Right ventricle myocardium inferior (tissue), 1 donor: ENCODE results near the gene RALGPS2. TPM values are rescaled to one million over a fixed set of nuclear protein-coding genes. Genes with fewer than 3 reads are reported as not detected.
"Not testable (repeated sequence)": the region's sequence is repeated elsewhere in the genome, so short reads cannot be mapped to it uniquely, and the experiment has no call there.

Experiments used
- ATAC-seq: fragments of 200-7000 bp; cut with Tn5 transposase; one replicate; pipeline ENCODE4 v1.9.1; 2020; ENCODE audit warnings: mild to moderate bottlenecking, moderate library complexity
- DNase-seq: peaks from one replicate; pipeline ENCODE4 v3.0.0; 2021; ENCODE audit errors: missing footprints
- intact Hi-C: fragments of 100-400 bp; cut with DNase I; formaldehyde crosslinking; loops from one replicate; pipeline ENCODE4 v1.11.0; 2022
- total RNA-seq: library from RNA; stranded (reverse); fragmentation: NEBNext Ultra II Directional; extraction: Animal tissue kit (Norgen Biotek cat#: 25700); gene quantifications from one replicate; pipeline ENCODE4 v1.2.1, GENCODE V29; 2021
- donor health status: DM: no; HTN: yes; CAD: no; lungs with severe emphysema.

The RALGPS2 gene
- total RNA-seq, 1 donor from 2014 or later: 14.4 TPM

DNA sequence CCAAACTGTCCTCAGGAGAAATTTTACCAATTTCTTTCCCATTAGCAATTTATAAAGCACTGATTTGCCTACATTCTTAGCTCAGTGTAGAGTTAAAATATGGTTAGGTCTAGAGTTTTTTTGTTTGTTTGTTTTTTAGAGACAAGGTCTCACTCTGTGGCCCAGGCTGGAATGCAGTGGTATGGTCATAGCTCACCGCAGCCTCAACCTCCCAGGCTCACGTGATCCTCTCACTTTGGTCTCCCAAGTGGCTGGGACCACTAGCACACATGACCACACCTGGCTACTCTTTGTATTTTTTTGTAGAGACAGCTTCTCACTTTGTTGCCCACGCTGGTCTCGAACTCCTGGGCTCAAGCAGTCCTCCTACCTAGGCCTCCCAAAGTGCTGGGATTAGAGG lies 10.6 kb upstream of the RALGPS2 start:
- intact Hi-C loops: no loop called here
- ATAC-seq (no peak), DNase-seq (no peak)

DNA sequence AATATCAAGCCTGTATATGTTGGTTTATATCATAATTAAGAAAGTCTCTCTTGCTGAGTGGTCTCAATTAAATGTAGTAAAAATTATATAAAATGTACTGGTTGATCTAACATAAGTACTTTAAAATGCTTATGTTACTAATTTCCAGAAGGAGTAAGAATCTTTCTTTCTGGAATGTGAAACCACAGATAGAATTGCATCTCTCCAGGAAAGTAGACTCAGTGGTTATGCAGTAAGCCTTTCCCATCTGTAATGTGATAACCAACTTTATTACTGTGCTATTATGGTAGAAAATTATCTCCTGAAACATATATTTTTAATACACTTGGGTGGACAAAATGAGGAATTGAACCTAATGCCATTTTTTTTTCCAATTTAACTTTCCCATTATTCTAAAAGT lies 8.9 kb upstream of the RALGPS2 start:
- no peak for DNase-seq
- intact Hi-C loops: no loop called here
- ATAC-seq: no peak

DNA sequence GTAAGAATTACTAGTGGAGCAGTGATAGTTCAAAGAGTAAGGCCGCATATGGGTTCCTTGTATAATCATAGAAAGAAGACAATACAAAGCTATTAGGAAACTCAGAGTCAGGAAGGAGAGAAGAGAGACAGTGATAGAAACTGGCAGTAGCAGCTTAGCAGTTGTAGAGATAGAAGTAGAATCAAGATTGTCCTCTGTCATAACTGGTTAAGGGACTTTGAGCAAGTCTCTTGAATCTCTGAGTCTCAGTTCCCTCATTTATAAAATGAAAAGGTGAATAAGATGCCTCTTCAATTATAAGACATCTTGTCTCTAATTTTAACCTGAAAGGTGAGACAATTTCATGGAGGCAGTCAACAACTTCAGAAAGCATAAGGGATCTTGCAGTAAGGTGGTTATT lies 6.5 kb upstream of the RALGPS2 start:
- intact Hi-C loops: no loop called here
- ATAC-seq: no peak

DNA sequence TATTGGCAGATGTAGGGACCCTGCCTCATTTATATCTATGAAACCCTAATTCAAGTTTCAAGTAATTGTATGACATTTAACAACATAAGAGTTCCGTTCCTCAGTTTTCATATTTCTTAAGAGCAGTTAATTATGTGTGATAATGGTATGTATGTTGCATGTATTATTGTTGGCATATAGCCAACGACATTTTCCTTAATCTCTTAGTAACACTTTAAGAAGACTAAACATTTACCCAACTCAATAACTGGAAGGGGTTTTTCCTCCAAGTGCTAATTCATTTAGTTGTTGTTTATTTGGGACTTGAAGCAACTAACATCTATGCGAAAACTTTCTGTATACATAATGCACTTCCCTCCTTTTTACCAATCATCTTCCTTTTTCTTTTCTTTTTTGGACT lies 1.5 kb upstream of the RALGPS2 start:
- no peak for ATAC-seq
- intact Hi-C loops: loop anchor here (10.0 kb wide), 1 partner anchor 179 kb away; no protein-coding TSS in a partner anchor
- no peak for DNase-seq

More for the DNA sequence above, 6.5 kb upstream of the RALGPS2 start:
- no peak for DNase-seq

DNA sequence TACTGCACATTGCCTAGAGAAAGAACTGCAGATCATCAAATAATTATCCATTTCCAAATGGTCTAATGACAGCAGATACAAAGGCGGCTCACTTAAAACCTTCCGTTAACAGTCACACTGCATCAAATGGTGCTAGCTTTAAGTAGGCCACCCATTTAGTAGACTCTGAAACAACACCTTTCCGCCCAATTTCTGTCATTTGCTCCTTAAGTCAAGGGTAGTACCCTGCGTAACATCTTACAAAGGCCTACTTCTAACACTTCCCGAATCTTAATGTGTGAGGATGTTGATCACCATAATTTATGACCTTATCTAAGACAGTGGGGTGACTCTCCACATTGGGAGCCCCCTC lies 692 bp upstream of the RALGPS2 start:
- no peak for DNase-seq
- intact Hi-C loops: loop anchor here (10.0 kb wide), 1 partner anchor 180 kb away; no protein-coding TSS in a partner anchor
- ATAC-seq: no peak

DNA sequence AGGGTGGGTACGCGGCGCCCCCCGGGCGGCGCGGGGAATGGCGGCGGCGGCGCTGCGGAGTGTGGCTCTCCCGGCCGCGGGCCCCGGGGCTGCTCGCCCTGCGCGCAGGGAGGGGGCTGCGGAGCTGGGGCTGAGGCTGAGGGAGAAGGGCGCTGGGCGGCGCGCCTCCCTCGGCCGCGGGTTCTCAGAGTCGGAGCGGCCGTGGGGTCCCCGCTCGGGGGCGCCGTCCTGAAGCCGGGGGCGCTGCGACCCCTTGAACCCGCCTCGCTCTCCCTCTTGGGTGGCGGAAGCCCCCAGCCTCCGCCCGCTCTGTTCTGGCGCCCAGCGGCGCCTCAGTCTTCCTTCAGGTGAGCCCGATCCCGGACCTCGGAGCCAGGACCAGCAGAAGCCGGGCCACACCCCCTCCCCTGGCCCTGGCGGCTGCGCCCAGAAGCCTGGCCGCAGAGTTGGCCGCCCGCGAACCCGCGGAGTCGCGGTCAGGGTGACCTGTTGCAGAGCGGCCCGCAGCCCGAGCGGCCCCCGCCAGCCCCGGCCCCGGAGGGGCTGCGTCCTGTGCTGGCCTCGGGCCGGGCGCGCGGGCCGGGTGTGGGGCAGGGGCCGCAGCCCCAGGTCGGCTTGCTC lies 532 bp downstream of the RALGPS2 start:
- intact Hi-C loops: loop anchor here (10.0 kb wide), 1 partner anchor 181 kb away; no protein-coding TSS in a partner anchor
- DNase-seq (peak; percentile 71), ATAC-seq (peak; percentile 53)

DNA sequence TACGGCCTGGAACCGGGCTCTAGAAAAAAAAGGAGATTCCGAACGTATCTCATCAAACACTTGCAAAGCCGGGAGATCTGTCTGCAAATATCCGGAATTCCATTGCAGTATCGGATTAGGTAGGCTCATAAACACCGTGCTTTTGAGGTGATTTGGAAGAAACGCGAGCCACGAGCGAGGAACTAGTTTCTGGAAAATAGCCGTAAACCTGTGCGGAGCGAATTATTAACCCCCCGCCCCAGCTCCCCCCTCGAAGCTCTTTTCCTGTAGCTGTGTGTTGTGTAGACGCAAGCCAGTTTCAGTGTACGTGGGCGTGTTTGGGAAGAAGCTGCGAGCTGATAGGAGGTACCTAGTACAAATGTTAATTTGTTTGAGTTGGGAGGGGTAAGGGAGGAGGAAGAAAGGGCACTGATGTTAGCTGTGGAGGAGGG lies 1.1 kb downstream of the RALGPS2 start:
- intact Hi-C loops: loop anchor here (10.0 kb wide), 1 partner anchor 181 kb away; no protein-coding TSS in a partner anchor
- ATAC-seq (peak; percentile 82), DNase-seq (peak; percentile 82)

DNA sequence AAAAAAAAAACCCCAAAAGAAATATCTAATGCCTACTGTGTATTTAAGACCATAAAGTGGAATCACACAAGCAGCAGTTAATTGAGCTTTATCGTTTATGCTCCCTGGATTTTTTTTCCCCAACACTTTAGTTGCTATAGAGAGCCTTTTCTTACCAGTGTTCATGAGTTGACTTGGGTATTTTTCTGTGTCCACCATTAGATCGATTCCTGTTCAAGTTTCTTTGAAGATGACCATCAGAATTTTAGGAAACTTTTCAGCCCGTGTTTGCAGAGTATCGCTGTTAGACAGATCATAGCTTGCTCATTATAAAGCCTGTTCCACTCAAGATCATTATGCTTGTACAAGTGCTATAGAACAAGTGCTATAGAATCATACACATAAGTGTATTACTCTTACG lies 1.5 kb downstream of the RALGPS2 start:
- ATAC-seq (no peak), DNase-seq (no peak)
- intact Hi-C loops: loop anchor here (10.0 kb wide), 1 partner anchor 182 kb away; no protein-coding TSS in a partner anchor

DNA sequence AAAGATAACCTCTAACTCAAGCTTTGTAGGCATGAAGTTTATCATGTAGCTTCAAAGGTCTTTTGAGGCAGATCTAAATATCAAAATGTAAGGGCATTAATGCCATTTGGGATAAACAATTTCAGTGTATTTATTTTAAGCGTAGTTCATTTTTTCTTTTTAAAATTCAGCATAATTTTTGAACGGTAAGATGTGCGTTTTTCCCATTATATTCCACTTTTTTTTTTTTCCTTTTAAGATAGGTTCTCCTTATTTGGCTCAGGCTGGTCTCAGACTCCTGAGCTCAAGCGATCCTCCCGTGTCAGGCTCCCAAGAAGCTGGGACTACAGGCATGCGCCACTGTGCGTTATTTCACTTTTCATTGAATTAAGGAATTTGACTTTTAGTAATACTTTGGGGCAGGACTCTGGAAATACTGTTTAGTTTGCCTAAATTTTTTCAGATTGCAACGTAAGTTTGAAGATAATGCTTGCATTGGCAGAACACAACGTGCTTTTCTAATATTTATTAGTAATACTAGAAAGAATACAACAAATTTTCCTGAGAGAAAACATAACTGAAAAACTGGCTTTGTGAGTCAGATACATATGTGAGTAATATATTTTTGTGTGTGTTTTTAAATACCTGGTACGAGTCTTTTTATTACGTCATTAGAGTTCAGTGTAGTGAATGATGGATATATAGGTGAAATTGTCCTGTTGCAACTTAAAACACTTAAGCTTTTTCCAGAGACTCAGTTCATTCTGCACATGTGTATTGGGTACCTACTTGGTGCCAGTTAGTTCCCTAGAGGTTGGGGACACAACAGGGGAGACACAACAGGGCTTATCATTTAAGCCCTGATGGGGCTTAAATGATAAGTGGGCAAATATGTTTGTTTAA lies 2.2 kb downstream of the RALGPS2 start:
- no peak for DNase-seq
- intact Hi-C loops: loop anchor here (10.0 kb wide), 1 partner anchor 182 kb away; no protein-coding TSS in a partner anchor
- no peak for ATAC-seq

DNA sequence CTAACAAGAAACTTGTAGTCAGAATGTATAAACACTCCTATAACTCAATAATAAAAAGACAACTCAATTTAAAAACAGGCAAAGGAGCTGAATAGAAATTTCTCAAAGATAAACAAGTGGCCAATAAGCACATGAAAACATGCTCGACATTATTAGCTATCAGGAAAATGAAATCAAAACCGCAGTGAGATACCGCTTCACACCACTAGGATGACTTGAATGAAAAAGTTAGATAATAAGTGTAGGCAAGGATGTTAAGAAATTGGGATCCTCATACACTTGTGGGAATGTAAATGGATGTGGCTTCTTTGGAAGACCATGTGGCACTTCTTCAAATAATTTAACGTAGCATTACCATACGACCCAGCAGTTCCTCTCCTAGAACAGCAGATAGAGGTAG lies 8.9 kb downstream of the RALGPS2 start:
- DNase-seq (no peak), ATAC-seq (no peak)
- intact Hi-C loops: no loop called here

DNA sequence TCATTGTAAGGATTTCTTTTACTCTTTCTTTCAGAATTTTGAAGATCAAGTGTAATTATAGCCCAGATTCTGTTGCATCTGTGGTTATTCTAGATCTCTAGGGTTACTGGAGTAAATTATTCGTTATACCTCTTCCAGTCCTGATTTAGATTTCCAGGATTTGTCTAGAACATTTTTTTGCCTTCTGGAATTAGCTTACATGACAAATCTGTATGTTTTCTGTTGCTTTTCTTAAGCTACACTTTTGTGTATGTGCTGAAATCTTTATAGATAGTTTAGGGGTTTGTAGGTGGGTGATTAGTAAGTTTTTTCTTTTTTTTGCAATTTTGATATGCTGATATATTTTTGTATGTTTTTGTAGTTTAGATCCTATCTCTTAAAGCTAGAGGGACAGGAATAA lies 13.7 kb downstream of the RALGPS2 start:
- DNase-seq (no peak), ATAC-seq (no peak)
- intact Hi-C loops: no loop called here

DNA sequence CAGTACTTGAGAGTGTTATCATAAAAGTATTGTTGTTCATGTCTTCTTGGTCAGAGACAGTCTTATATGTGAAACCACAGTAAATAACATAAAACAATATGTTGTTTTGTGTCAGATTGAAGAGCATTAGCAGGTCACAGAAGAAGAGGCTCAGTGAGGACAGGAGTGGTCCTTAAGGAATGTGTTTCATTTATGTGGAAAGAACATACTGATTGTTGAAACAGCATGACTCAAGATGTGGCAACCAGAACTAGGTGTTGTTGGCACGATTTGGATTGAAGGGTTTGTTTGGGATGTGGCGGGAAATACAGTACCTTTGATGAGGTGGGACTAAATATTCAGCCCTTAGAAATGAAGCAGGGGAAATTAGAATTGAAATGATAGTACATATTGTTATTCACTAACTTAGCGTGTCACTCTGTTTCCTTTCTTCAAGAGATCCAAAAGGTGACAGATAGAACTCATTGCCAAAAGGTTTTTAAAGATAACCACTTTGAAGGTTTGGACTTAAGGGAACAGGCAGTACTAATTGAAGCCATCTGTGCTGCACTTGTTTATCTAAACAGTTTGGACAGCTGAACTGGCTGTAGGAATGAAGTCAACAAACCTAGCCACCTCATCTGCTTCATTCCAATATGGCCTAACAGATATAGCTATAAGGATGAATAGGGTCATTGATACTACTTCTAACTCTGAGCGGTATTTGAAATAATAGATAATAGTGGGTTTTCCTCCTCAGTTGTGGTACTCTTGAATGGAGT lies 14.4 kb downstream of the RALGPS2 start:
- DNase-seq (no peak), ATAC-seq (peak; percentile 39)
- intact Hi-C loops: no loop called here

DNA sequence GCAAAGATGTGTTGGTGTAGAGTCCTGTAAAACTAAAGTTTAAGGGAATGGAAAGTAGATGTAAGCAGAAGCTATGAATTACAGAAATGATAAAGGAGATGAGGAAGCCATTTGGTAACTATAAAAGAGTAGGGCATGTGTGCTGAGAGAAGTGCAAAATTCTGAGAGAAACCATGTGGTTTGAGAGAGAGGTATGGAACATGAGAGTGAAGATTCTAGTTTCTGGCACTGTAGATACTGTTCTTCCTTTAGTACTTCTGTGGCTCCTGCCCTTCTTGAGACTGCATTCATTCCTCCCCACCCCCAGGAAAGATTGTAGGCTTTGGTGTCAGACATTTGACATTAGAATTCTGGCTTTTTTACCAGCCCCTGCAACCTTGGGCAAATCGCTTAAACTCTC lies 15.4 kb downstream of the RALGPS2 start:
- DNase-seq: no peak
- intact Hi-C loops: no loop called here
- no peak for ATAC-seq

DNA sequence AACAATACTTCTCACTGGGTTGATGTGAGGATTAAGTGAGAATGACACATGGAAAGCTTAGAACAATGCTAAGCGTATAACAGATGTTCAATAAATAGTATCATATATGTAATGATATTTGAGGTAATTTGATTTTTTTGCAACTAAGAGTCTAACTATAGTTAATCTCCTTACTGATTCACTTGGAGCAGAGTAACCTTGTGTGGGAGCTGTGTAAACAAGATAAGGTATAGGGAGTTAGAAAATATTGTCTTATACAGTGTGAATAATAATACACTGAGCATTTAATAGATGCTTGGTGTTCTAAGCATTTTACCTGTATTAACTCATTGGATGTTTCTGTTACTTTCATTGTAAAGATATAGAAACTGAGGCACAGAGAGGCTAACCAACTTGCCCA lies 15.9 kb downstream of the RALGPS2 start:
- intact Hi-C loops: no loop called here

DNA sequence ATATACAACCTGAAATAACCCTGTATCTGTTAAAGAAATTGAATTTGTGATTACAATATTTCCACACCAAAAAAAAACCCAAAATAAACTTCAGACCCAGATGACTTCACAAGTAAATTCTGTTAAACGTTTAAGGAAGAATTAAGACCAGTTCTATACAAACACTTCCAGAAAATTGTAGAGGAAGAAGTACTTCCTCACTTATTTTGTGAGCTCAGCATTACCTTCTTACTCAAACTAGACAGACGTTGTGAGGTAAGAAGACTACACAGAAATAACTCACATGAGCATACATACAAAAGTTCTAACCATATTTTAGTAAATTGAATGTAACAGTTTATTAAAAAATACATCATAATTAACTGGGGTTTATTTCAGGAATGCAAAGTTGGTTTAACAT lies 18.8 kb downstream of the RALGPS2 start:
- ATAC-seq (no peak), DNase-seq (no peak)
- intact Hi-C loops: no loop called here

More for the DNA sequence above, 15.9 kb downstream of the RALGPS2 start:
- DNase-seq (no peak), ATAC-seq (no peak)

DNA sequence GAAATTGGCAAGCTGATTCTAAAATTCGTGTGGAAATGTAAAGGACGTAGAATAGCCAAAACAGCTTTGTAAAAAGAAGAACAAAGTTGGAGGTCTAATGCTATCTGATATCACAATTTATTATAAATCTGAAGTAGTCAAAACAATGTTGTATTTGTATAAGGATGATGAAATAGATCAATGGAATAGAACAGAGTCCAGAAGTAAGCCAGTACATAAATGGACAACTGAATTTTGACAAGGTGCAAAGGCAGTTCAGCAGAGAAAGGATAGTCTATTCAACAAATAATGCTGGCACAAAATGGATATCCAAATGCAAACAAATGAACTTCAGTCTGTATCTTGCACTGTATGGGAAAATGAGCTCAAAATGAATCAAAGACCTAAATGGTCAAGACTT lies 20.2 kb downstream of the RALGPS2 start:
- intact Hi-C loops: no loop called here
- ATAC-seq (no peak), DNase-seq (no peak)

DNA sequence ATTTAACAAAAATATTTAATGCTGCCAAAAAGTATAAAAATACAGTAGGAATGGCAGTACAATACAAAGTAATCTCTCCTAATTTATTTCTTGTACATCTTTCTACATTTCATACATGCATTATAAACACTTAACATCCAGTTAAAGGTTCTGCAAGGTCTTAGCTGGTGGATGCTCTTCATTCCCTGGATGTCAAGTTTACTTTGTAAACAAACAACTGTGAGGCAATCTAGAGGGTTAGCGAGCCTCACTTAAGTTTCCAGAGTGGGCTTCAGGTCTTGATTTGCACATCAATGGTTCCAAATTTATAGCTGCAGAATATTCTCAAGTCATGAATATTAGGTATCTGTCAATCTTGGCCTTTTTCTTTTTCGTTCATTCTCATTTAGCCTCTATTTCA lies 21.3 kb downstream of the RALGPS2 start:
- DNase-seq (no peak), ATAC-seq (no peak)
- intact Hi-C loops: no loop called here

DNA sequence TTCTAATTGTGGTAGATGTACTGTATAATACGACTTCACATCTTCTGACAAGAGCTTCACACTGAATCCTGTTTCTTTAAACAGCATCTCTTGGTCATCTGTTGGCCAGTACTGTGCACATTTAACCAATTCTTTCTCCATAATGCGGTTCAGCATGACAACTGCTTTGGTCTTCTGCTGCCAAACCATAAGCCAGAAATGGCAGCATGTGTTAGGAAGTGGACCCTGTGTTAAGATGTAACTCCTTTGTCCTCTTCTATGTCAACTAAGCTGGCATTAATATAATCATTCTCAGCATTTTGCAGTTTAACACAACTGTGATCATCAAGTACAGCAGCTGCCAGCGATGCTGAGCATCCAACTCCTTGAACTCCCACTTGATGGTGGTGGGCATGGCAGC lies 22.3 kb downstream of the RALGPS2 start:
- DNase-seq, intact Hi-C loops, ATAC-seq: not testable (repeated sequence)

DNA sequence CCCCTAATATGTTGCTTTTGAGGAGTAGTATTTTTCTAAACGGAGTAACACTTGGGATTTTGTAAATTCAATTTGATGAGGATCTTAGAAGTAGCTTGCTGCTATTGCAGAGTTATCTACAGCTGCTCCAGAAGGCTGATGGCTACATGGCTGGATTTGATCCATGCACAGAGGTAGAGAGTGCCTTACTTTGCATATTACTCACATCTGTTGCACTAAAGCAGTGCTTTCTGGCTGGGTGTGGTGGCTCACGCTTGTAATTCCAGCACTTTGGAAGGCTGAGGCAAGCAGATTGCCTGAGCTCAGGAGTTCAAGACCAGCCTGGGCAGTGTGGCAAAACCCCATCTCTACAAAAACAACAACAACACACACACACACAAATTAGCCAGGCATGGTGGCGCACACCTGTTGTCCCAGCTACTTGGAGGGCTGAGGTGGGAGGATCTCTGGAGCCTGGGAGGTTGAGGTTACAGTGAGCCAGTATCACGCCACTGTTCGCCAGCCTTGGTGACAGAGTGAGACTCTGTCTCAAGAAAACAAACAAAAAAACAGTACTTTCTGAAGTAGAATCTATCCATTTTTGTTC lies 24.6 kb downstream of the RALGPS2 start:
- DNase-seq (no peak), ATAC-seq (no peak)
- intact Hi-C loops: loop anchor here (10.0 kb wide), 1 partner anchor 455 kb away; no protein-coding TSS in a partner anchor
